Measurements from ENCODE around the gene TMEM272.

- no peak for TF ChIP-seq CTCF (conservative IDR thresholded peaks at IDR 0.05; ENCODE audit: low read depth, low read length)
- TF ChIP-seq EZH2phosphoT487 (IDR thresholded peaks at IDR 0.05; ENCODE audit: borderline replicate concordance, low read length): no peak
These were observed 76.0 kb downstream of the TMEM272 start for GRCh38 chr13:51768976-51769375.

Measured in PC-3 (cell line).